HepG2 (cell line): ENCODE results near the gene GRB7. TPM values are rescaled to one million over a fixed set of nuclear protein-coding genes. Genes with fewer than 3 reads are reported as not detected.

ENCODE experiments used
- AGO2 ChIP-seq: fragments of 200-400 bp; formaldehyde crosslinking; optimal IDR thresholded peaks from 2 replicates; pipeline ENCODE3; 2017; ENCODE audit warnings: mild to moderate bottlenecking, low read depth, low read length, moderate library complexity
- ATF7-NPFF ChIP-seq: sonication (generic); formaldehyde crosslinking; IDR thresholded peaks from 2 replicates; pipeline ENCODE4 v1.8.1; 2023; ENCODE audit warnings: mild to moderate bottlenecking, low read depth, missing genetic modification reagents, moderate library complexity
- ELF1 ChIP-seq: sonication (generic); formaldehyde crosslinking; IDR thresholded peaks from 2 replicates; pipeline ENCODE4 v1.4.0; 2020; ENCODE audit warnings: missing genetic modification reagents
- KDM4B ChIP-seq: sonication (generic); formaldehyde crosslinking; IDR thresholded peaks from 2 replicates; pipeline ENCODE4 v1.4.0; 2020; ENCODE audit warnings: missing genetic modification reagents
- KLF11 ChIP-seq: IDR thresholded peaks from 2 replicates; pipeline ENCODE4 v1.6.1; 2016; ENCODE audit warnings: missing compliant biosample characterization
- MBD4 ChIP-seq: IDR thresholded peaks from 2 replicates; pipeline ENCODE4 v1.6.1; 2012; ENCODE audit warnings: low read length, inconsistent platforms, borderline replicate concordance
- PPARG ChIP-seq: conservative IDR thresholded peaks from 2 replicates; pipeline ENCODE4 v1.6.1; 2016; ENCODE audit warnings: missing biosample characterization, missing genetic modification reagents
- SALL1 ChIP-seq: sonication (generic); formaldehyde crosslinking; IDR thresholded peaks from 2 replicates; pipeline ENCODE4 v1.8.0; 2022; ENCODE audit warnings: mild to moderate bottlenecking, missing genetic modification reagents
- ZBTB20 ChIP-seq: sonication (generic); formaldehyde crosslinking; IDR thresholded peaks from 2 replicates; pipeline ENCODE4 v1.8.1; 2023; ENCODE audit warnings: missing genetic modification reagents, low read depth, mild to moderate bottlenecking, borderline replicate concordance
- ZFP82 ChIP-seq: sonication (generic); formaldehyde crosslinking; IDR thresholded peaks from 2 replicates; pipeline ENCODE4 v1.5.1; 2020; ENCODE audit warnings: mild to moderate bottlenecking, missing genetic modification reagents, borderline replicate concordance
- ZFP90 ChIP-seq: sonication (generic); formaldehyde crosslinking; IDR thresholded peaks from 2 replicates; pipeline ENCODE4 v1.8.0; 2022; ENCODE audit warnings: missing genetic modification reagents, mild to moderate bottlenecking, inconsistent platforms, borderline replicate concordance
- ZNF180 ChIP-seq: sonication (generic); formaldehyde crosslinking; IDR thresholded peaks from 2 replicates; pipeline ENCODE4 v1.4.0; 2020; ENCODE audit warnings: low read depth, missing genetic modification reagents, borderline replicate concordance
- ZNF292 ChIP-seq: sonication (generic); formaldehyde crosslinking; IDR thresholded peaks from 2 replicates; pipeline ENCODE4 v1.8.1; 2022; ENCODE audit warnings: mild to moderate bottlenecking, low read depth, missing genetic modification reagents, borderline replicate concordance
- ZNF577 ChIP-seq: sonication (generic); formaldehyde crosslinking; IDR thresholded peaks from 2 replicates; pipeline ENCODE4 v1.4.0; 2020; ENCODE audit warnings: mild to moderate bottlenecking, low read depth, missing genetic modification reagents, borderline replicate concordance
- ZNF652 ChIP-seq: IDR thresholded peaks from 2 replicates; pipeline ENCODE4 v1.6.1; 2016; ENCODE audit warnings: low read depth, borderline replicate concordance
- ZNF761 ChIP-seq: sonication (generic); formaldehyde crosslinking; conservative IDR thresholded peaks from 2 replicates; pipeline ENCODE4 v1.4.0; 2020; ENCODE audit warnings: mild to moderate bottlenecking, missing genetic modification reagents
- ZNF780A ChIP-seq: sonication (generic); formaldehyde crosslinking; IDR thresholded peaks from 2 replicates; pipeline ENCODE4 v1.8.0; 2022; ENCODE audit warnings: mild to moderate bottlenecking, missing genetic modification reagents, moderate library complexity
- ZNF788 ChIP-seq: sonication (generic); formaldehyde crosslinking; IDR thresholded peaks from 2 replicates; pipeline ENCODE4 v1.5.0; 2020; ENCODE audit warnings: mild to moderate bottlenecking, missing genetic modification reagents, borderline replicate concordance
- polyA plus RNA-seq, 8 experiments: library from polyadenylated mRNA; depleted of rRNA in 3 of 8; stranded (reverse) in 7 of 8; unstranded in 1 of 8; fragments of >200 nt; fragmentation: Illumina TruSeq in 4 of 8; extraction: Trizol in 4 of 8; gene quantifications; 2 replicates each; pipeline versions ENCODE4 v1.2.1 to v1.2.3, GENCODE V29; 2011 to 2016; ENCODE audit warnings: low read depth in 4 of 8, missing spikeins in 1 of 8, mixed read lengths in 1 of 8; ENCODE audit not compliant: insufficient read depth in 1 of 8
- total RNA-seq, 5 experiments: library from RNA; depleted of rRNA; stranded (reverse); fragments of >200 nt; fragmentation: Illumina TruSeq; extraction: Trizol; gene quantifications; 2 replicates each; pipeline ENCODE4 v1.2.3, GENCODE V29; 2016; ENCODE audit warnings: low read depth in 1 of 5
- TF ChIP-seq, protein P1 (sequence below): sonication (generic); formaldehyde crosslinking; IDR thresholded peaks from 2 replicates; pipeline ENCODE4 v1.4.0; 2020; ENCODE audit warnings: missing genetic modification reagents, borderline replicate concordance
- TF ChIP-seq, protein P2 (sequence below): sonication (generic); formaldehyde crosslinking; IDR thresholded peaks from 2 replicates; pipeline ENCODE4 v1.9.0; 2021; ENCODE audit warnings: mild to moderate bottlenecking, missing genetic modification reagents

Gene GRB7
- total and polyA plus RNA-seq, 2 of the 13 experiments (the other 11 are each of a cell fraction or from before 2014, with no cell fraction given) = 60.2 to 77.7 TPM

DNA sequence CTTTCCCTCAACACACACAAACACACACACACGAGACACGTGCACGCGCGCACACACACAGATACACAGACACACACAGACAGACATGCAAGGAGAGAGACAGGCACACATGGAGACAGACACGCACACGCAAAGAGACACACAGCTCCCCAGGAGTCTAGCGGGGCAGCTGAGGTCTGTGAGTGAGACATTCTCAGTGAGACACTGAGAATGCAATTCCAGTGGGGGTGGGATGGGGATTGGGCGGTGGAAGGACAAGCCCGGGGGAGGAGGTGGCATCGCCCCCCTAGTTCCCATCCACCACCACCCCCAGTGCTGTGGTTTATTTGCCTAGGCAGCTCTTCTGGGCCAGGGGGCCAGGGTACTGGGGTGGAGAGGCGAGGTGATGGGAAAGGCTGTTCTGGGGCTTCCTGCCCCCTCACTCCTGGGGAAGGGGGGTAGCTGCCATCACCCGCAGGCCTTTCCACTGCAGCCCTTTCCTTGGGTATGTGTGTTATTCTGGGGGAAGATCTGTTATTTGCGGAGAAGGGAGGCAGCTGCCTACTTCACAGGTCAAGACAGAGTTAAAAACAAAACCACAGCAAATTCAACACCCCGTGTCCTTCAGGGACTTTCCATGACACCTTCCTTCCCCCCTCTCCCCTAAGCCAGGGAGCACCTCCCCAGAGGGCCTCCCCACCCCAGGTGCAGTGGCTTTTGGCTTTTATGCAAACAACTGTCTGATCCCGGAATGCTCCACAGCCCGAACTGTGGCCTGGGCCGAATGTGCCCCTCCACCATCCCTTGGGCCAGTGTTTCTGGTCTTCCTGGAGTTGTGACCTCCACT lies 18.0 kb downstream of the GRB7 start (continued):
- TF ChIP-seq ZNF180 (CRISPR knock-in tag) = no peak
- TF ChIP-seq MBD4 = no peak
- TF ChIP-seq KLF11 (CRISPR knock-in tag) = no peak
- no peak for TF ChIP-seq ELF1
- TF ChIP-seq, protein P1, sequence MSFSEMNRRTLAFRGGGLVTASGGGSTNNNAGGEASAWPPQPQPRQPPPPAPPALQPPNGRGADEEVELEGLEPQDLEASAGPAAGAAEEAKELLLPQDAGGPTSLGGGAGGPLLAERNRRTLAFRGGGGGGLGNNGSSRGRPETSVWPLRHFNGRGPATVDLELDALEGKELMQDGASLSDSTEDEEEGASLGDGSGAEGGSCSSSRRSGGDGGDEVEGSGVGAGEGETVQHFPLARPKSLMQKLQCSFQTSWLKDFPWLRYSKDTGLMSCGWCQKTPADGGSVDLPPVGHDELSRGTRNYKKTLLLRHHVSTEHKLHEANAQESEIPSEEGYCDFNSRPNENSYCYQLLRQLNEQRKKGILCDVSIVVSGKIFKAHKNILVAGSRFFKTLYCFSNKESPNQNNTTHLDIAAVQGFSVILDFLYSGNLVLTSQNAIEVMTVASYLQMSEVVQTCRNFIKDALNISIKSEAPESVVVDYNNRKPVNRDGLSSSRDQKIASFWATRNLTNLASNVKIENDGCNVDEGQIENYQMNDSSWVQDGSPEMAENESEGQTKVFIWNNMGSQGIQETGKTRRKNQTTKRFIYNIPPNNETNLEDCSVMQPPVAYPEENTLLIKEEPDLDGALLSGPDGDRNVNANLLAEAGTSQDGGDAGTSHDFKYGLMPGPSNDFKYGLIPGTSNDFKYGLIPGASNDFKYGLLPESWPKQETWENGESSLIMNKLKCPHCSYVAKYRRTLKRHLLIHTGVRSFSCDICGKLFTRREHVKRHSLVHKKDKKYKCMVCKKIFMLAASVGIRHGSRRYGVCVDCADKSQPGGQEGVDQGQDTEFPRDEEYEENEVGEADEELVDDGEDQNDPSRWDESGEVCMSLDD (CRISPR knock-in tag) = no peak
- TF ChIP-seq KDM4B (CRISPR knock-in tag) = no peak
- no peak for TF ChIP-seq ZNF780A (CRISPR knock-in tag)
- peak; percentile 22; the same call in 1 of the 2 replicates for TF ChIP-seq SALL1
- peak; percentile 47; the same call in 1 of the 2 replicates for TF ChIP-seq ZNF292 (CRISPR knock-in tag)
- TF ChIP-seq, protein P2, sequence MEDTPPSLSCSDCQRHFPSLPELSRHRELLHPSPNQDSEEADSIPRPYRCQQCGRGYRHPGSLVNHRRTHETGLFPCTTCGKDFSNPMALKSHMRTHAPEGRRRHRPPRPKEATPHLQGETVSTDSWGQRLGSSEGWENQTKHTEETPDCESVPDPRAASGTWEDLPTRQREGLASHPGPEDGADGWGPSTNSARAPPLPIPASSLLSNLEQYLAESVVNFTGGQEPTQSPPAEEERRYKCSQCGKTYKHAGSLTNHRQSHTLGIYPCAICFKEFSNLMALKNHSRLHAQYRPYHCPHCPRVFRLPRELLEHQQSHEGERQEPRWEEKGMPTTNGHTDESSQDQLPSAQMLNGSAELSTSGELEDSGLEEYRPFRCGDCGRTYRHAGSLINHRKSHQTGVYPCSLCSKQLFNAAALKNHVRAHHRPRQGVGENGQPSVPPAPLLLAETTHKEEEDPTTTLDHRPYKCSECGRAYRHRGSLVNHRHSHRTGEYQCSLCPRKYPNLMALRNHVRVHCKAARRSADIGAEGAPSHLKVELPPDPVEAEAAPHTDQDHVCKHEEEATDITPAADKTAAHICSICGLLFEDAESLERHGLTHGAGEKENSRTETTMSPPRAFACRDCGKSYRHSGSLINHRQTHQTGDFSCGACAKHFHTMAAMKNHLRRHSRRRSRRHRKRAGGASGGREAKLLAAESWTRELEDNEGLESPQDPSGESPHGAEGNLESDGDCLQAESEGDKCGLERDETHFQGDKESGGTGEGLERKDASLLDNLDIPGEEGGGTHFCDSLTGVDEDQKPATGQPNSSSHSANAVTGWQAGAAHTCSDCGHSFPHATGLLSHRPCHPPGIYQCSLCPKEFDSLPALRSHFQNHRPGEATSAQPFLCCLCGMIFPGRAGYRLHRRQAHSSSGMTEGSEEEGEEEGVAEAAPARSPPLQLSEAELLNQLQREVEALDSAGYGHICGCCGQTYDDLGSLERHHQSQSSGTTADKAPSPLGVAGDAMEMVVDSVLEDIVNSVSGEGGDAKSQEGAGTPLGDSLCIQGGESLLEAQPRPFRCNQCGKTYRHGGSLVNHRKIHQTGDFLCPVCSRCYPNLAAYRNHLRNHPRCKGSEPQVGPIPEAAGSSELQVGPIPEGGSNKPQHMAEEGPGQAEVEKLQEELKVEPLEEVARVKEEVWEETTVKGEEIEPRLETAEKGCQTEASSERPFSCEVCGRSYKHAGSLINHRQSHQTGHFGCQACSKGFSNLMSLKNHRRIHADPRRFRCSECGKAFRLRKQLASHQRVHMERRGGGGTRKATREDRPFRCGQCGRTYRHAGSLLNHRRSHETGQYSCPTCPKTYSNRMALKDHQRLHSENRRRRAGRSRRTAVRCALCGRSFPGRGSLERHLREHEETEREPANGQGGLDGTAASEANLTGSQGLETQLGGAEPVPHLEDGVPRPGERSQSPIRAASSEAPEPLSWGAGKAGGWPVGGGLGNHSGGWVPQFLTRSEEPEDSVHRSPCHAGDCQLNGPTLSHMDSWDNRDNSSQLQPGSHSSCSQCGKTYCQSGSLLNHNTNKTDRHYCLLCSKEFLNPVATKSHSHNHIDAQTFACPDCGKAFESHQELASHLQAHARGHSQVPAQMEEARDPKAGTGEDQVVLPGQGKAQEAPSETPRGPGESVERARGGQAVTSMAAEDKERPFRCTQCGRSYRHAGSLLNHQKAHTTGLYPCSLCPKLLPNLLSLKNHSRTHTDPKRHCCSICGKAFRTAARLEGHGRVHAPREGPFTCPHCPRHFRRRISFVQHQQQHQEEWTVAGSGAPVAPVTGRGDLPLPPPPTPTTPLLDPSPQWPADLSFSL (CRISPR knock-in tag) = peak; percentile 54; the same call in 1 of the 2 replicates
- no peak for TF ChIP-seq ZFP90 (CRISPR knock-in tag)
- no peak for TF ChIP-seq PPARG (CRISPR knock-in tag)
- TF ChIP-seq ZBTB20 (CRISPR knock-in tag) = no peak
- TF ChIP-seq ATF7-NPFF = peak; percentile 27; the same call in 1 of the 2 replicates
- TF ChIP-seq ZNF652 (CRISPR knock-in tag) = 0 out of 2 replicates have a peak, but pooled peaks have one; percentile 17
- no peak for TF ChIP-seq AGO2
- no peak for TF ChIP-seq ZFP82 (CRISPR knock-in tag)
- no peak for TF ChIP-seq ZNF577 (CRISPR knock-in tag)
- TF ChIP-seq ZNF761 (CRISPR knock-in tag) = no peak
- TF ChIP-seq ZNF788 = peak; percentile 20; the same call in 1 of the 2 replicates
